Smooth muscle cell (in vitro differentiated cells): Measurements from ENCODE around the gene TXNRD2. TPM values are rescaled to one million over a fixed set of nuclear protein-coding genes. Genes with fewer than 3 reads are reported as not detected.

Experiments
- DNase-seq: peaks from one replicate; lab custom pipeline; 2025; ENCODE audit not compliant: unreplicated experiment; lab: John Stamatoyannopoulos, UW
- H2AFZ ChIP-seq: fragments of 200-600 bp; sonication (generic); 2 replicates; pipeline ENCODE4 v1.6.0; 2016; ENCODE audit warnings: antibody characterized with exemption, low read depth, mild to moderate bottlenecking
- H3F3A ChIP-seq: fragments of 200-600 bp; sonication (generic); 2 replicates; pipeline ENCODE4 v1.6.0; 2017; ENCODE audit warnings: antibody characterized with exemption, low read depth
- H3K27ac ChIP-seq: fragments of 200-600 bp; sonication (generic); 2 replicates; pipeline ENCODE4 v1.5.1; 2016; ENCODE audit warnings: low read depth, mild to moderate bottlenecking
- H3K27me3 ChIP-seq: fragments of 200-600 bp; sonication (generic); 2 replicates; pipeline ENCODE4 v1.6.1; 2016; ENCODE audit warnings: low read depth, mild to moderate bottlenecking
- H3K36me3 ChIP-seq: fragments of 200-600 bp; sonication (generic); 2 replicates; pipeline ENCODE4 v1.5.1; 2016; ENCODE audit warnings: low read depth
- H3K4me1 ChIP-seq: fragments of 200-600 bp; sonication (generic); 2 replicates; pipeline ENCODE4 v1.5.1; 2016; ENCODE audit warnings: low read depth
- H3K4me2 ChIP-seq: fragments of 200-600 bp; sonication (generic); 2 replicates; pipeline ENCODE4 v1.6.0; 2016; ENCODE audit warnings: mild to moderate bottlenecking
- H3K4me3 ChIP-seq: fragments of 200-600 bp; sonication (generic); 2 replicates; pipeline ENCODE4 v1.5.1; 2016; ENCODE audit warnings: mild to moderate bottlenecking
- H3K79me2 ChIP-seq: fragments of 200-600 bp; sonication (generic); 2 replicates; pipeline ENCODE4 v1.6.0; 2016; ENCODE audit warnings: low read depth, mild to moderate bottlenecking
- H3K9ac ChIP-seq: fragments of 200-600 bp; sonication (generic); 2 replicates; pipeline ENCODE4 v1.6.0; 2016; ENCODE audit warnings: low read depth
- H3K9me3 ChIP-seq: fragments of 200-600 bp; sonication (generic); replicated peaks from 2 replicates; pipeline ENCODE4 v1.5.1; 2016; ENCODE audit warnings: low read depth
- H4K20me1 ChIP-seq: fragments of 200-600 bp; sonication (generic); 2 replicates; pipeline ENCODE4 v1.6.0; 2016; ENCODE audit warnings: low read depth
- WGBS: methylation state at CpG from one replicate; pipeline ENCODE4 v1.1.7; 2016; ENCODE audit warnings: low lambda C conversion rate; 5-methylcytosine and 5-hydroxymethylcytosine counted together
- polyA plus RNA-seq: library from polyadenylated mRNA; unstranded; fragments of >200 nt; fragmentation: Nextera tagmentation; extraction: Ambion mirVana; gene quantifications from 2 replicates; pipeline ENCODE4 v1.2.1, GENCODE V29; 2016
- total RNA-seq: library from RNA; depleted of rRNA; stranded (reverse); fragments of >200 nt; gene quantifications from 2 replicates; pipeline ENCODE4 v1.2.3, GENCODE V29; 2014
- TF ChIP-seq, protein P1 (sequence below): fragments of 200-600 bp; sonication (generic); IDR thresholded peaks from 2 replicates; pipeline ENCODE4 v1.5.1; 2017; ENCODE audit warnings: borderline replicate concordance, mild to moderate bottlenecking, antibody characterized with exemption; ENCODE audit not compliant: insufficient read depth, poor library complexity, severe bottlenecking

Gene TXNRD2
- total and polyA plus RNA-seq, 2 experiments from 2014 or later, result 3.2 TPM; not detected in 1

DNA sequence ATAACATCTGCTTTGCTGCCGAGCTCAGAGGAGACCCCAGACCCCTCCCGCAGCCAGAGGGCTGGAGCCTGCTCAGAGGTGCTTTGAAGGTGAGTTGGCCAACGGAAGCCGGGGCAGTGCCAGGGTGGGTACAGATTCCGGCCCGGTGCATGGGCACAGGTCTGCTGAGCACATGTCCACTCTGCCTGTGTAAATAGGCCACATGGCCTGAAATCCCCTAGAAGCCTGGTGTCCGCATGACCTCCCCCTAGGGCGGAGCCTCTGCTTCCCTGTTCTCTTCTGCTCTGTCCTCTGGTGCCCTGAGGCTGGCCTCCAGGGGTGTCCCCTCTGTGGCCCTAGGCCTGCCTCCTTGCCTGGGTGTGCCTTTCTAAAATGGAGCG lies 19.6 kb upstream of the TXNRD2 start:
- no peaks in the 10 kb centered on the region for H3K79me2 ChIP-seq
- DNase-seq, result no peak
- H3F3A ChIP-seq, result no peaks in the 10 kb centered on the region
- no peak overlapping the region for H3K9ac ChIP-seq
- H3K4me2 ChIP-seq, result no peak overlapping the region
- no peak overlapping the region for H3K27ac ChIP-seq
- no peaks in the 10 kb centered on the region for H3K9me3 ChIP-seq
- 96% methylated on average over 9 of the region's 9 CpGs for WGBS
- TF ChIP-seq, protein P1, sequence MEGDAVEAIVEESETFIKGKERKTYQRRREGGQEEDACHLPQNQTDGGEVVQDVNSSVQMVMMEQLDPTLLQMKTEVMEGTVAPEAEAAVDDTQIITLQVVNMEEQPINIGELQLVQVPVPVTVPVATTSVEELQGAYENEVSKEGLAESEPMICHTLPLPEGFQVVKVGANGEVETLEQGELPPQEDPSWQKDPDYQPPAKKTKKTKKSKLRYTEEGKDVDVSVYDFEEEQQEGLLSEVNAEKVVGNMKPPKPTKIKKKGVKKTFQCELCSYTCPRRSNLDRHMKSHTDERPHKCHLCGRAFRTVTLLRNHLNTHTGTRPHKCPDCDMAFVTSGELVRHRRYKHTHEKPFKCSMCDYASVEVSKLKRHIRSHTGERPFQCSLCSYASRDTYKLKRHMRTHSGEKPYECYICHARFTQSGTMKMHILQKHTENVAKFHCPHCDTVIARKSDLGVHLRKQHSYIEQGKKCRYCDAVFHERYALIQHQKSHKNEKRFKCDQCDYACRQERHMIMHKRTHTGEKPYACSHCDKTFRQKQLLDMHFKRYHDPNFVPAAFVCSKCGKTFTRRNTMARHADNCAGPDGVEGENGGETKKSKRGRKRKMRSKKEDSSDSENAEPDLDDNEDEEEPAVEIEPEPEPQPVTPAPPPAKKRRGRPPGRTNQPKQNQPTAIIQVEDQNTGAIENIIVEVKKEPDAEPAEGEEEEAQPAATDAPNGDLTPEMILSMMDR, result no peak
- H3K4me1 ChIP-seq, result peaks cover 19% of the 10 kb centered on the region
- H3K27me3 ChIP-seq, result no peaks in the 10 kb centered on the region
- H3K4me3 ChIP-seq, result no peak overlapping the region
- H4K20me1 ChIP-seq, result no peaks in the 10 kb centered on the region
- H3K36me3 ChIP-seq, result no peaks in the 10 kb centered on the region
- H2AFZ ChIP-seq, result no peak overlapping the region

- H3K36me3 ChIP-seq, result no peaks in the 10 kb centered on the region
- no peaks in the 10 kb centered on the region for H3K79me2 ChIP-seq
- DNase-seq, result no peak
- H3F3A ChIP-seq, result no peaks in the 10 kb centered on the region
- WGBS, result 97% methylated on average over 12 of the region's 12 CpGs
- no peak overlapping the region for H3K9ac ChIP-seq
- H3K4me2 ChIP-seq, result no peak overlapping the region
- TF ChIP-seq, protein P1, result no peak
- no peaks in the 10 kb centered on the region for H3K27me3 ChIP-seq
- no peak overlapping the region for H3K27ac ChIP-seq
- H3K4me1 ChIP-seq, result peaks cover 19% of the 10 kb centered on the region
- no peaks in the 10 kb centered on the region for H3K9me3 ChIP-seq
- H4K20me1 ChIP-seq, result no peaks in the 10 kb centered on the region
- no peak overlapping the region for H3K4me3 ChIP-seq
- H2AFZ ChIP-seq, result no peak overlapping the region
Observed at GRCh38 chr22:19960491-19961200, 19.0 kb upstream of the TXNRD2 start.

DNA sequence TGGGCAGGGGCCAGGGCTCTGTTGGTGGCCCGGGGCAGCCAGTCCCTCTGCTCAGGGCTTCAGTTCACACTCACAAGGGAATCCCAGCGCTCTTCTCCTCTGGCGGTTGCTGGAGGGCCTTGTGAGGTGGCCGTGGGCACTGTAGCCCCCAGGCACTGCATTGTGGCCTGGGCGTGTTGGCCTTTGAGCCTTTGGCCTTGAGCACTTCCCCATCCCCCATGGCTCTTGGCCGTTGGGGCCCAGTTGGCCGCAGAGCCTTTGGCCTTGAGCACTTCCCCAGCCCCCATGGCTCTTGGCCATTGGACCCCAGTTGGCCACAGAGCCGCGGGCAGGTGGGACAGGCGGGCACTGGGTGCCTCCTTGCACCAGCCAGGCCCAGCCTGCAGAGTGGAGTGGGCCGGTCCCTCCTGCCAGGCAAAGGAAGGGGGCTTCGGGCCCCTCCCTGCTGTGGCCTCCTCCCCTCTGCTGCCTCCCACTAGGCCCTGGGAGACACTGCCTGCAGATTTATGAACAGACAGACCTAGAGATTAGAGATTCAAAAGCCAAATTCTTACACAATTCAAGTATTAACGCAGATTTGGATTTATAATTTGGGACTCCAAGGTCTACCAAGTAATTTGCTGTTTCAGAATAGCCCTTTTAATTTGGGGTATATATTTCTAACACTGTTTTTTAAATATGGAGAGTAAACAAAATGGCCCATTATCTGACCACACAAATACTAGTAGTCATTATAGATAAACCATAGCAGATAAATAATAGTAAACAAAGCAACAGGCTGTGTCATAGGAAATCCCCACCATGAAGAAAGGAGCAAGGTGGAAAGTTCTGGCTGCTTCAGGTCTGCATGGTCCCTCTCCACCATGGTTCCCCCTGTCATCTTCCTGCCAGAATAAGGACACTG lies 18.2 kb upstream of the TXNRD2 start:
- TF ChIP-seq, protein P1, result no peak
- Histone ChIP-seq H3K27me3 (no peaks in the 10 kb centered on the region), H3K9ac (no peak overlapping the region), H3F3A (no peaks in the 10 kb centered on the region), H3K4me2 (peak overlapping the region; percentile 87), H3K4me3 (peak overlapping the region; percentile 45), H3K9me3 (no peaks in the 10 kb centered on the region), H3K4me1 (peaks cover 19% of the 10 kb centered on the region), H3K36me3 (no peaks in the 10 kb centered on the region), H3K79me2 (no peaks in the 10 kb centered on the region), H4K20me1 (no peaks in the 10 kb centered on the region), H3K27ac (no peak overlapping the region), H2AFZ (no peak overlapping the region)
- DNase-seq, result no peak
- 46% methylated on average over 13 of the region's 13 CpGs for WGBS
